Measurements from ENCODE around the gene PKP1. TPM values are rescaled to one million over a fixed set of nuclear protein-coding genes. Genes with fewer than 3 reads are reported as not detected.

Gene PKP1
- total RNA-seq, 1 experiment from 2014 or later, result not detected

- H3K9me3 Mint-ChIP-seq (ENCODE audit: unreplicated experiment), result no peaks in the 10 kb centered on the region
- ChIA-PET CTCF (interaction anchor here (0.9 to 3.4 kb wide), 6 partner anchors 11 to 106 kb away, joined by 4 to 25 read pairs (median 9); no protein-coding TSS in a partner anchor), POLR2A (no interaction called here)
- no peak overlapping the region for H3K4me3 ChIP-seq (ENCODE audit: low read depth, low read length)
- no peaks in the 10 kb centered on the region for H3K36me3 ChIP-seq (ENCODE audit: control insufficient read depth, insufficient read depth, low read length)
- no peaks in the 10 kb centered on the region for H3K36me3 Mint-ChIP-seq (ENCODE audit: insufficient read depth, unreplicated experiment)
- intact Hi-C loops (cut with micrococcal nuclease; ENCODE audit: unreplicated experiment), result loop anchor here (5.0 kb wide), 1 partner anchor 93 kb away; no protein-coding TSS in a partner anchor
- H3K27ac Mint-ChIP-seq (ENCODE audit: unreplicated experiment), result no peak overlapping the region
- H3K4me1 Mint-ChIP-seq (ENCODE audit: low read depth, unreplicated experiment), result no peaks in the 10 kb centered on the region
- no peaks in the 10 kb centered on the region for H3K9me3 ChIP-seq
- H3K27me3 ChIP-seq (replicated peaks; ENCODE audit: control insufficient read depth, insufficient read depth, low read length), result no peaks in the 10 kb centered on the region
- TF ChIP-seq CTCF (IDR thresholded peaks at IDR 0.05; ENCODE audit: insufficient read depth in 1 of 2, low read depth in 1 of 2, low read length in 1 of 2, severe bottlenecking in 1 of 2, unreplicated experiment in 1 of 2), result no peak
- no TSS peak for BruUV-seq (replicated peaks)
- H3K4me3 Mint-ChIP-seq (ENCODE audit: unreplicated experiment), result no peak overlapping the region
- H3K4me1 ChIP-seq, result no peaks in the 10 kb centered on the region
- H3K27me3 Mint-ChIP-seq (ENCODE audit: insufficient read depth, unreplicated experiment), result peaks cover 10% of the 10 kb centered on the region
- DNase-seq, result no peak
These were observed 77.2 kb downstream of the PKP1 start for GRCh38 chr1:201360486-201360885.

GRCh38 chr1:201360901-201361651 lies 77.8 kb downstream of the PKP1 start:
- Mint-ChIP-seq H3K9me3 (ENCODE audit: unreplicated experiment) (no peaks in the 10 kb centered on the region), H3K4me1 (ENCODE audit: low read depth, unreplicated experiment) (no peaks in the 10 kb centered on the region), H3K27ac (ENCODE audit: unreplicated experiment) (no peak overlapping the region), H3K27me3 (ENCODE audit: insufficient read depth, unreplicated experiment) (peaks cover 7% of the 10 kb centered on the region), H3K4me3 (ENCODE audit: unreplicated experiment) (no peak overlapping the region), H3K36me3 (ENCODE audit: insufficient read depth, unreplicated experiment) (no peaks in the 10 kb centered on the region)
- Histone ChIP-seq H3K4me1 (no peaks in the 10 kb centered on the region), H3K27me3 (replicated peaks; ENCODE audit: control insufficient read depth, insufficient read depth, low read length) (no peaks in the 10 kb centered on the region), H3K4me3 (ENCODE audit: low read depth, low read length) (no peak overlapping the region), H3K9me3 (no peaks in the 10 kb centered on the region), H3K36me3 (ENCODE audit: control insufficient read depth, insufficient read depth, low read length) (no peaks in the 10 kb centered on the region)
- no TSS peak for BruUV-seq (replicated peaks)
- CTCF ChIA-PET, result interaction anchor here (0.6 to 3.4 kb wide), 10 partner anchors 11 to 338 kb away, joined by 3 to 25 read pairs (median 6); partner anchors contain the start of gene KIF21B
- POLR2A ChIA-PET, result no interaction called here
- intact Hi-C loops (cut with micrococcal nuclease; ENCODE audit: unreplicated experiment), result loop anchor here (1.0 to 5.0 kb wide), 4 partner anchors 13 to 107 kb away; no protein-coding TSS in a partner anchor
- no peak for DNase-seq
- no peak for TF ChIP-seq CTCF (IDR thresholded peaks at IDR 0.05; ENCODE audit: insufficient read depth in 1 of 2, low read depth in 1 of 2, low read length in 1 of 2, severe bottlenecking in 1 of 2, unreplicated experiment in 1 of 2)

GRCh38 chr1:201361652-201362504 lies 78.6 kb downstream of the PKP1 start:
- Histone ChIP-seq H3K4me3 (ENCODE audit: low read depth, low read length) (no peak overlapping the region), H3K9me3 (no peaks in the 10 kb centered on the region), H3K27me3 (replicated peaks; ENCODE audit: control insufficient read depth, insufficient read depth, low read length) (no peaks in the 10 kb centered on the region), H3K36me3 (ENCODE audit: control insufficient read depth, insufficient read depth, low read length) (no peaks in the 10 kb centered on the region), H3K4me1 (no peaks in the 10 kb centered on the region)
- POLR2A ChIA-PET, result no interaction called here
- TF ChIP-seq CTCF (IDR thresholded peaks at IDR 0.05; ENCODE audit: insufficient read depth in 1 of 2, low read depth in 1 of 2, low read length in 1 of 2, severe bottlenecking in 1 of 2, unreplicated experiment in 1 of 2), result peak; percentile 87 to 92
- H3K27ac Mint-ChIP-seq (ENCODE audit: unreplicated experiment), result no peak overlapping the region
- no peaks in the 10 kb centered on the region for H3K36me3 Mint-ChIP-seq (ENCODE audit: insufficient read depth, unreplicated experiment)
- H3K9me3 Mint-ChIP-seq (ENCODE audit: unreplicated experiment), result no peaks in the 10 kb centered on the region
- DNase-seq, result peak; percentile 57 to 69
- H3K4me1 Mint-ChIP-seq (ENCODE audit: low read depth, unreplicated experiment), result no peaks in the 10 kb centered on the region
- H3K27me3 Mint-ChIP-seq (ENCODE audit: insufficient read depth, unreplicated experiment), result peaks cover 7% of the 10 kb centered on the region
- intact Hi-C loops (cut with micrococcal nuclease; ENCODE audit: unreplicated experiment), result loop anchor here (1.0 to 5.0 kb wide), 4 partner anchors 14 to 108 kb away; no protein-coding TSS in a partner anchor
- CTCF ChIA-PET, result interaction anchor here (0.6 to 3.4 kb wide), 8 partner anchors 14 to 339 kb away, joined by 3 to 25 read pairs (median 9); partner anchors contain the start of gene KIF21B
- no TSS peak for BruUV-seq (replicated peaks)
- H3K4me3 Mint-ChIP-seq (ENCODE audit: unreplicated experiment), result no peak overlapping the region
